Fibroblast of gingiva (primary cell): ENCODE data around the gene OTOF.

Experiments used
- DNase-seq: peaks from one replicate; pipeline ENCODE4 v3.0.0-alpha.2; 2011; ENCODE audit warnings: low read depth

OTOF gene

DNA sequence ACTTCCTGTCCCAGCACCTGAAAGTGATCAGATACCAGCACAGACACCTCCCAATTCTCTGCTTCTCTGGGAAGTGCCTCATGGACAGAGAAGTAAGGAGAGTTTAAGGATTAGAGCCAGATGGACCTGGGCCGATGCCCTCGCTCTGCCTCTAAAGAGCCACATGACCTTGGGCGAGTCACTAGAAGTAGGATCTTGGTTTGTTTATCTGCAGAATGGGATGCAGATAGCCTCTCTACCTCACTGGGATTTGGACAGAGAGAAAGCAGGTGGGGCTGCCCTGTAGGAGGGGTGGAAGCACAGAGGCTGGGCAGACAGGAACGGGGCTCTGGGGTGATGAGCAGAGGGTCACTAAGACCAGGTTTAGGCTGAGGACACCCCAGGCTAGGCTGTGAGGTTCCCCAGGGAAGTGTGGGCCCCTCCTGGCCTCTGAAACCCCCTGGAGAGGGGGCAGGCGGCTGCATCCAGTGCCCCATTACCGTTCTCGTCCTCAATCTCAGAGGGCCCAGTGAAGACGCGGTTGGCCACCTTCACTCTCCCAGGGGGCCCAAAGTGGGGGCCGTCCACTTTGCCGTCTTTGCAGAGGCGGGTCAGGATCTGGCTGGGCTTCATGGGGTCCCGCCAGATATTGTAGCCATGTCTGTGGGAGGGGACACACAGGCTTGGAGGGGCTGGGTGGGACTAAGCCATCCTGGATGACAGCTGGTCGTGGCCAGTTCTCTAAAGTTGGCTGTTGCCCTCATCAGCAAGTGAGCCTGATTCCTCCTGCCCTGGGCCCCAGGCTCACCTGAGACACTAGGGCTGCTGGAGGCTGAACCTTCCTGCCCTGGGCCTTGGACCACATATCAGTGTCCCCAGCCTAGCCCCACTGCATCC lies 13.3 kb downstream of the OTOF start:
- no peak for DNase-seq

DNA sequence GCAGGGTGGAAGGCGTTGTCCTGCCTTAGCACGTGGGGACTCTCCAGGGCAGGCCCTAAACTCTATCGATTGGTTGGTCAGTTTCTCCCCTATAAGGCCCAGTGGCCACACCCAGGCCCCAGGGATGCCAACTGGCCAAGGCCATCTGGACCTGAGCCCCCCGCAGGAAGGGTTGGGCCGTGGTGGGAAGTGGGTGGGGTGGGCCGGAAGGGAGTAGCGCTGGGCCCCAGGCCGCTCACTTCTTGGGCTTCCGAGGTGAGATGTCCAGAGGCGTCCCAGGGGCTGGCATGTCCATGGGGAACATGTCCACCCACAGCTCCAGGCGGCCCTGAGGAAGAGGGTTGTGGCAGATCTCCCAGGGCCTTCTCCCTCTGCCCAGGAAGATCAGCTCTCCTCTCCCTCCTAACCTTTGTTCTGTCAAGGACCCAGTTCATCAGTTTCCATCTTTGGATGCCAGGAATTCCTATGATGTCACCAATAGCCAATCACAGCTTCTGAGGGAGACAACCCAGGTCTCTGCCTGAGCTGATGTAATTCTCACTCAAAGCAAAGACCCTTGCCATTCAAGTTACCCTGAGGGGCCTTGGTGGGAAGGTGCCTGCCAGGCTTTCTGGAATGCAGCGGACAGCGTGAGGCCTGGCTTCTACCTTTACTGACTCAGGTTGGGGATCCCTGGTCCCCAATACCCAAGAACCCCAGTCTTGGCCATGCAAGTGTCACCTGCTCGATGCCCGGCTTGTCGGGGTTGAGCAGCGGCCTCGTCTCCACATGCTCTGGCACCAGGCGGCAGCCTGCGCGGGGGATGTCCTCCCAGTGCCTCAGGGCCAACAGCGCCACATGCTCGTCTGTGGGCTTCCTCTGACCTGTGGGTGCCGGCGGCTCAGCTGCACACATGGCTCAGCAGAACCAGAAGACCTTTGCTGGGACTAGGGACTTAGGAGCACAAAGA lies 14.4 kb downstream of the OTOF start:
- DNase-seq, result no peak

DNA sequence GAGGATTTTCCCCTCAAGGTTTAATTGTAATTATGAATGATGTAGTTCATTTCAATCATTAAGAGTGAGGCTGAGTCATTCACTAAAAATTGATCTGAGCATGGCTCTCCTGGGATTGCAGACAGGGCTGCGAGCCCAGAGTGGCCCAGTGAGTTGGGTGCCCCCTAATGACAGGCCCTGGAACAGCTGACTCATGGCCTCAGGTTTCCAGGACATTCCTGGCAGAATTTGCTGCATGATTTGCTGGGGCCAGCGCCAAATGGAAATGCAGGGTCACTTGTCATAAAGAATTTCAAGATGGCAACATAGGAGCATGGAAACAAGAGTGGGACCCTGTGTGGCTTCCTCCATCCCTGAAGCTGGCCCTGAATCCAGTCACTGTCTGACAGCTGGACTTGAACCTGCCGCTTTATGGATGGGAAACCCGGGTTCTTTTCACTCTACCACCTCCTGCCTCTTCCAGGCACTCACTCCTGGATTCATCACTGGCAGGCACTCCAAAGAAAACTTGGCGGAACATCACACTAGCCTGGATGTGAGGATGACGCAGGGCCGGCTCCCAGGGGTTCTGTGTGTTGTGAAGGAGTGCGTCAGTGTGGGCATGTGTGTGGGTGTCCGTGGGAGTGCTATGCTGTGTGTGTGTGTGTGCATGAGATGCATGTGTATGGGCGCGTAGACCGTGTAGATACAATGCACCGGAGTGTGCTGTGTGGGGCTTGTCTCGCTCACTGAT lies 15.2 kb downstream of the OTOF start:
- DNase-seq, result peak; percentile 66

DNA sequence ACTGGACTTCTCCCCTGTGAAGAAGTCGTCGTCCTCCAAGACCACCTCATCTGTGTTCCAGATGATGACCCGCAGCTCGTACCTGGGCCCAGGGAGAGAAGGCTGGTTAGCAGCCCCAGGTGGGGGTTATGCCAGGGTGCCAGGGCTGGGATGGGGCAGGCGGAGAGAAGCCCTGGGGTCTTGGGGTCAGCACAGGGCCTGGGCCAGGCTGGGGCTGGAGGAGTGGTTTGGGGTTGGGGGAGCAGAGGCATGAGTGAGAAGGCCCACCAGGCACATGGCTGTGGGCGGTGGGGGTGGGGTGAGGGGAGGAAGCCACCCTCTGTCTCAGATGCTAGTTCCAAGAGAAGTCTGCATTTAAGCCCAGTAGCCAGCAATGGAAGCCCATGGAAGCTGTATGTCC lies 15.8 kb downstream of the OTOF start:
- no peak for DNase-seq

DNA sequence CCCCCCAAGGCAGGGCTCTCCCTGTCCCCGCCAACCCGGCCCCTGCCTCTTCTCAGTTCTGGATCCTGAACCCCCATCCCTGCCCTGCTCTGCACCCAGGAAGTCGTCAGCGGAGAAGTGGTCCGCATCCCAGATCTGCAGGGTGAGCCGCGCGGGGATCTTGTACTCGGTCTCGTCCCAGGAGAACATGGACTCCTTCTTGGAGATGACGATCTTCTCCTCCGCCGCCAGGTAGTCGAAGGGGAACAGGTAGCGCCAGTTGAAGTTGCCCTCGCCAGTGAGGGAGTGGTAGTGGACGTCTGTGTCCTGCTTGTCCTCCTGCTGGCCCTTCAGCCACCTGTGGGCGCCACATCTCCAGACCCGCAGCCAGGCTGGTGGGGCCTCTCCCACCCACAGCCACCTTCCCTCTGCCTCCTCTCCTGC lies 16.3 kb downstream of the OTOF start:
- DNase-seq, result no peak

DNA sequence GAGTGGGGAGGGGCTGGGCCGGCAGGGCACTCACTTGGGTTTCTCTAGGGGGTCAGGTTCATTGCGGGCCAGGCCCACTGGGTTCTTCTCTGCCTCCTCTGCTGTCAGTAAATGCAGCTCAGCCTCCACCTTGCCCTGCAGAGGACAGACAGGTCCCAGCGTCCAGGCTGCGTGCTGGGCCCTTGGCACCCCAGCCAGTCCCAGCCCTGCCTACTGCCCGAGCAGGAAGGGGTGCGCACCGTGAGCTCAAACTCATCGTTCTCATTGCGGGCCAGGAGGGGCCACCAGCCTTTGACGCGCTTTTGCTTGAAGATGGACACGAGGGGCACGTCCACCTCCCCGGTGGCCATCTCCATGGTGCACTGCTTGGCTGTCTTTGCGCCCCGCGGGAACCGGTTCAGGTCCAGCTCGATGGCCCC lies 17.3 kb downstream of the OTOF start:
- DNase-seq, result no peak

DNA sequence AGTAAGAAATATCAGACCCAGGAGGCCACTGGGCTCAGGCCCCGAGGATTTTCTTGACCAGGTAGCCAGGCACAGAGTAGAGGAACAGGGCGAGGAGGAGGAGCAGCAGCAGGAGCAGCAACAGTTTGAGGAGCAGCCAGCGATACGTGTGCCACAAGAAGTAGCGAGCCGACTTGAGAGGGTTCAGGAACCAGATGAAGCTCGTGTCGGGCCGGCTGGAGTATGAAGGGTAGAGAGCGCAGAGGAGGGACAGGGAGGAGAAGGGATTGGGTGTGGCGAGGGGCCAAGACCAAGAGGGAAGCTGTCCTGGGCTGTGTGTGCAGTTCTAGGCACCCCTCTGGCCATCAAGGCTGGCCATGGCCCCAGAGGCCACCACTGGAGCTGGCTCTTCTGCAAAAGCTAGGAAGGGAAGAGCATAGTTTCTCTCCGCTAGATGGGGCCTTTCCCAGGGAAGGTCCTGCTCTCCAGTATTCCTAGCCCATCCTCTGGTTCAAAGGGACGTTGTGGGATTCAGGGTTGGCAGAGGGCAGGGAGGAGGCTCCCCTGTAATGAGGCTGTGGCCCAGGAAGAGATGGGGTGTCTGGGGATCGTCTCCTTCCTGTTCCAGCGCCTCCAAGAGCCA lies 17.8 kb downstream of the OTOF start:
- no peak for DNase-seq

DNA sequence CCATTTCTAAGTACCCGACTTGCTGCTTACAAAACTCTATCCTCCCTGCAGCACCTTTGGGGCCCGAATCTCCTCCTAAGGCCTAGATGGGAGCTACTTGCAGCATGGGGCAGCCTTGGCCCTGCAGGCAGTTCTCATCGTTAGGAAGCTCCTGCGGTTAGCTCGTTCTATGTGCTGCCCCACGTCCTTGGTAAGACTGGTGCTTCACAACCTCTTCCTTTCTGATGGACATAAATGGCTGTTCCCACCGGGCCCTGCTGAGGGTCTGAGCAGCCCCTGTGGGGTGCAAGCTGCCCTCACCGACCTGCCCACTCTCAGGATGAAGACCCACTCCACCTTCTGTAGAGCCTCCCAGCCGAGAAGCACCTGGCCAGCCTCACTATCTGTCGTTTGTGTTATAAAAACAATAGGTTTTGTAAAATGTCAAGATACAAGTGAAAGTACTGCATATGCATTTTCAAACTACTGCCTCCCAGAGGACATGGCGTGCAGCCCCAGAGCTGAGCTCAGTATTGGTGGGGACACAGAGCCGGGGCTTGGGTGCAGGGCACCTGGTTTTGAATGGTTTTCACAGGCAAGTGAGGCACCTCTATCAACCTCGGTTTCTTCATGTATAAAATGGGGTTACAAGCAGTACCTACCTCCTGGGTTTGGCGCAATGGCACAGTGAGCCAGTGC lies 19.4 kb downstream of the OTOF start:
- DNase-seq, result no peak

DNA sequence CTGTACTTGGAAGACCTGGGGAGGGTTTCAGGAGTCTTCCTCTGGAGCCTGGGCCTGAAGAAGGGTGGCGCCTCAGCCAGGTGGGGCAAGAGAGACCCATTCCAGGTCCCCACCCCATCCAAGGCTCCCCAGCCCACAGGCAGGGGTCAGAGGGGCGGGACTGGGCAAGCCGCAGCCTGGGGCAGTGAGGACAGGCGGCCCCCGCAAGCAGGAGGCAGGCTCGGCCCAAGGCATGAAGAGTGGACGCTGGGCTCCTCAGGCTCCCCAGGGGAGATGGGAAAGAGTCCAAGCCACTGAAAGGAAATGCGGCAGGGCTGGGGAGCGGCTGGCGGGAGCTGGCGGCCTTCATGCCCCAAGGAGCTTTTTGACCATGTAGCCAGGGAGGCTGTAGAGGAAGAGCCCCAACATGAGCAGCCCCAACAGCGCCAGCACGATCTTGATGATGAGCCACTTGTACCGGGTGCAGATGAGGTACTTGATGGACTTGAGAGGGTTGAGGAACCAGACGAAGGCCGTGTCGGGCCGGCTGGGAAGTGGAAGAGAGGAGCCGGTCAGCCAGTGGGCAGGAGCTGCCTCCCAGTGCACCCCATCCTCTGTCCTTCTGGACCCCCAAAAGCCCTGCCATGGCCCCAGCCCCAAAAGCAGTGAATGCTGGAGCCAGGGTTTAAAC lies 20.1 kb downstream of the OTOF start:
- DNase-seq, result no peak

DNA sequence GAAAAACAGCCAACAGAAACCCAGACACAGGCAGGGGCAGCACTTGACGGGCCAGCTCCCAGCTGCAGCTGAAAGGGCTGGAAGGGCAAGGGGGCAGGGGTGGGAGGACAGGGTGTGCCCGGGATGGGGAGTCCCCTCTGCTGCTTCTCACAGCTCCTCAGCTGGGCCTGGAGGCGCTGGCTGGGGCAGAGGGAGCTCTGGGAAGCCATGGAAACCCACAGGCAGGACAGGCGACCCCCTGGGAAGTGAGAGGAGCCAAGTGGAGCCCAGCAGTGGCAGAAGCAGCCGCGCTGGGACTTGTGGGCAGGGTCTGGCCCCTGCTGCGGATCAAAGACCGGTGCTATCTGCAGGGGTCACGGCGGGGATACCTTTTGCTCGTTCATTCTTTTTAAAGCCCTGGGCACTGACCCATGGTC lies 20.7 kb downstream of the OTOF start:
- DNase-seq, result no peak

DNA sequence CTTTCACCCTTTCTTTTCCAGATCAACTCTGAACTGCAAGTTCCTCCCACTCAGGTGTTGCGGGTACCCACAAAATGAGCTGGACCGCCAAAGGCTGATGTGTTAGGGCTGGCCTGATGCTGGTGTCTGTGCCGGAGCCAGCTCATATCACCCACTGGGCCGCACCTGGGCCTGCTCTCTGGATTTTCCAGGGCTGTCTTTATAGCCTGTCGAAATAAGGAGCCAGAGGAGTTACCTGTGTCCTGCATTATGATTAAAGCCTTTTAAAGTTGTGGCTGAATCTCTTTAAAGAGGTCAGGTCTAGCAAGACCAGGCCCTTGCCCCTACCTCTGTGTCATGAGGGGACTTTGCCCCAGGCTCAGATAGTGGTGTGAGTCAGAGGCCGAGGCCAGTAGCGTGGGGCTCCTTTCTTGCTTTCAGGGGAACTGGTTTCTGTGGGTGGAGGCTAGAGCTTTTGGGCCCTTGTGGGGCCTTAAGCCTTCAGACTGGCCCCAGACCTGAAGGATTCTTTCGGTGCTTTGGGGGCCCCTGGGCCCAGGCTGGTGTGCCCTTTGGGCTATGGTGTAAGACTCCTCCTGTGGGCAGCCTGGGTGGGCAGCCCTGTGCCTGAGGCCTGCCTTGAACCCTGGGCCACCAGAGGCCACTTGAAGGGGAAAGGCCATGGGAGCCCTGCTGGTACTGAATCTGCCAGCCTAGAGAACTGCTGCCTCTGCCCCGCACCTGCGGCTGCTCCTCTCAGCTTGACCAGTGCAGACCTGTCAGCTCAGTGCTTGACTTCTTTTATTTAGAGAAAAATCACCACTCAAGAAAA lies 21.3 kb downstream of the OTOF start:
- DNase-seq, result no peak

DNA sequence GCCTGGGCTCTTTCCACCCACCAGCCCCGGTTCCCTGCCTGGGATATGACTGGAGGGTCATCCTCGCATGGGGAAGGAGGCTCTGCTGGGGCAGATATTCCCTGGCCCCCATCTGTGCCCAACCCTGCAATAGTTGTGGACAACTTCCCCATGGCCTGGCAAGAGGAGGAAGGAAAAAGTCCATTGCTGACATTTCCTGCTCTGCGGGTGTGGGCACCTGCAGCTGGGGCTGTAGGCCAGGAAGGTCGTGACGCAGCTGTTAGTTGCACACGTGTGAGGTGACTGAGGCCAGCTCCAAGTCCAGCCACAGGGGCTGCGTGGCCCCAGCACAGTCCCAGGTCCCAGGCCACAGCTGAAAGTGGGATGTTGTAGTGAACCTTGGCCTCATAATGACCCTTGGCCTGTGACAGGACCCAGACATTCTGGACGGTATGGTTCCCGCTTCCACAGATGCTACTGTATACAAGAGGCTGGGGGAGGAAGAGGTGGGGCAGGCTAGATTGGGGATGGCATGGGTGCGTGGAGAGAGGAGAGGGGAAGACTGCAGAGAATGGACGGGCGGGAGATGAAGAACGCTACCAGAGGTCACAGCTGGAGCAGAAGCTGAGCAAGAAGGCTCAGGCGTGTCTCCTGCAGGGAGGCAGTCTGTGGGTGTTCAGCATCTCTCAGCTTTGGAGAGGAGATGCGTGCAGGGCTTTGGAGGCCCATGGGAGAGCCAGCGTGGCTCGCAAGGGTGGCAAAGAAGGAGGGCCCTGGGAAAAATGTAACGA lies 22.1 kb downstream of the OTOF start:
- no peak for DNase-seq

DNA sequence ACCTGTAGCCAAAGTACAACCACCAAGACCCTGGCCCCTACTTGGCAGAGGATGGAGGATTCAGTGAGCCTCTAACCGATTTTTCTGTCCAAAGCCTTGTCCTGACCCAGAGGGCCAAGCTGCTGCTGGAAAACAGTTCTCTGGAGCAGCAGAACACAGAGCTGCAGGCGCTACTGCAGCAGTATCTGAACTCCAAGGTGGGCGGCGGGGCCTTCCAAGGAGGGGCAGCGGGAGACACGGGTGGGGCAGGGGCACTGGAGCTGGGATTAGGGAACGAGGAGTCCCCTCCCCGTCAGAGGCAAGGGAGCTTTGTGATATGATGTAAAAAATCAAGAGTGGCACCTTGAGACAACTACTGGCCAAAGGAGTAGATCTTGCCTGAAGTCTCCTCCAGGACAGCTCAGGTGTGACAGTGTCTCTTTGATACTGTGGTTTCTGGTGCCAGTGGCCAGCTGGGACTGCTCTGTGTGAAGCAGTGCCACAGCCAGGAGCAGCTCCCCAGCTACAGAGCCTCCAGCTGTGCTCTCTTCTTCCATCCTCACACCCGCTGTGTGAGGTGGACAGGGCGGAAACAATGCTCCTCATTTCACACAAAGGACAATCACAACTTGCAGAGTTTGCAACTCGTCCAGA lies 22.8 kb downstream of the OTOF start:
- no peak for DNase-seq

DNA sequence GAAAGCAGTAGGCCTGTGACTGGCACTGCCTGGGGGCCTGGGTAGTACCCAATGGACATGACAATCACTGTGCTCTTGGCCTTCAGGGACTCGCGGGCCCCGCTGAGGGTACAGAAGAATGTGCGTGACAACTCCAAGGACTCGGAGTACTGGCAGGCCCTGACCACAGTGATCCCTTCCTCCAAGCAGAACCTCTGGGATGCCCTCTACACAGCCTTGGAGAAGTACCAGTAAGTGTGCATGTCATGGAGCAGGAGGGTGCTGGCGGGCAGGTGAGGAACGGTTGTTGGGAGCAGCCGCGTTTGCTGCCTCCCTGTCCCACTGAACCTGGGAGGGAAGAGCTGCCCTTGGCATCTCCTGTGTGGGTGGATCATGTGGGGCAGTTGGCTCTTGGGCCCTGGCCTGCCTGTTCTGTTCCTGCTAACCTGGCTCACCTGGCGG lies 23.3 kb downstream of the OTOF start:
- DNase-seq, result no peak

DNA sequence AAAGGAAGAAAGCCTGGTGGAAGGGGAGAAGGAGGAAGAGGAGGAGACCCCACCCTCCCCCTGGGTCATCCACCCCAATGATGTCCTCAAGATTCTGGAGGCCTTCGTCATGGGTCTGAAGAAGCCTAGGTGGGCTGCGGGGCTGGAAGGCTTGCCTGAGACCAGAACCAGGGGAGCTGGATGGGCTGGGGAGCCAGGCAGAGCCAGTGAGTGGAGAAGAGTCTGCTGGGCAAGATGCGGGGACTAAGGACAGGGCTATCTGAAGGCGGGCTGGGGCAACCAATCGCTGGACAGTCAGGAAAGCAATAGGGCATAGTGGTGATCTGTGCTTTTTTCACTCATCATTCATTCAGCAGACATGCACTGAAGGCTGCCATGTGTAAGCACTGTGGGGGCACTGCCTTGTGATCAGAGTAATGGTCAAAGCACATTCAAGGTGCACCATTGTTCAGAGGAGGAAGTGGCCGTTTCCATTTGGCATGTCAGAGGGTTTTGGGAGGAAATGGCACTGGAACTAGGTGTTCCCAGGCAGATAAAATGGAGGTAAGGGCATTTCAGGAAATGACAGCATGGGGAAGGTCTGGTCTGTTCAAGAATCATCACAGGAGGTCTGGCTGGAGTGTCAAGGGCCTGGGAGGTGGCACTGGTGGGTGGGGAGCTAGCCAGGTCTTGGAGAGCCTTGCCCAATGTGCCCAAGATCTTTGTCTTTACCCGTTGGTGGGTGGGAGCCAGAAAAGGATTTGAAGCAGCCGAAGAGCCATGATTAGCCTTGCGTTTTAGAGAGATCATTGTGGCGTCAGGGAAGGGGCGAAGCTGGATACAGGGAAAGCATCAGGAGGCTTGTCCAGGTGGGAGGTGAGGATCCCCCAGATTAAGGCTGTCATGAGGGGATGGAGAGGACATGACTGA lies 24.2 kb downstream of the OTOF start:
- no peak for DNase-seq

DNA sequence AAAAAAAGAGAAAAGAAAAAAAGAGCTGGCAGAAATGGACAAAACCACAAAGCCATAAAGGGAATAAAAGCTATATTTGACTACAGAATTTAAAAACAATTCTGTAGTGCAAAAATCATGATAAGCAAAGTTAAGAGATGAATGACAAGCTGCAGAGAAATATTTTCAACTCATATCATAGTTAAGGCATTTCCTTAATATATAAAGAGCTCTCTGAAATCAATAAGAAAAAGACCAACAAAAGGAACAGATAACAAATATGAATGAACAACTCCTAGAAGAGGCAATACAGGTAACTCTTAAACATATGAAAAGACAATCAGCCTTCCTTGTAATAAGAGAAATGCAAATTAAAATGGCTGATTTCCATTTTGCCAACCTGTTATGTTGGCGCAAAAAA lies 26.2 kb downstream of the OTOF start:
- no peak for DNase-seq

DNA sequence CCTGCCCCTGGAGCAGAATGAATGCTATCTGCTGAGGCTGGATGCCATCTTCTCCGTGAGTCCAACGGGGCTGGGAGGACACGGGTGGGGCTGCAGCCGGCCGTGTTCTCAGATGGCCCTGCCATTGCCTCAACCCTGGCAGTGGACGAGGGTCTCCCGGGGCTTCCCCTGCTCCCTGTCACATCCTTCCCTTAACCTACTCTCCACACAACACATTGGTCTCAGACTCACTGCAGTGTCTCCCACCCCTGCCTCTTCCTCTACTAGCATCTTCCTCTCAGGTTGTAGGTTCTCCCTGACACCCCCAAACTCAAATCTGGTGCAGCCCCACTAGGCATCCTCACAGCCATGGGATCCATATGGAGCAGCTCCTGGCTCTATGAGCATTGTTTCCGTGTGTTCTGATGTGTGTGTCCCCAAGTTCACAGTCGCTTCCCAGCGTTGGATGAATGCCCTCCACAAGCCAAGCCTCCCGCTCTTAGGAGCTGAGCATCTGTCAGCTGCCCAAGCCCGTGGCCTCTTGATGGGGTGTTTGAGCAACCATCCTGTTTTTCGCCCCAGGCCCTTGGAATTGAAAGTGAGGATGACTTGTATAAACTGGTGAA lies 27.8 kb downstream of the OTOF start:
- DNase-seq, result no peak
